Liver (tissue), 3 donors: ENCODE measurements around the gene SPECC1.

Experiments used
- GABPA ChIP-seq, 2 donors: IDR thresholded peaks in 1 of 2; conservative IDR thresholded peaks in 1 of 2; 2 replicates each; pipeline ENCODE4 v1.6.1; 2016; ENCODE audit warnings: antibody characterized with exemption in 2 of 2, mild to moderate bottlenecking in 1 of 2, moderate library complexity in 1 of 2
- JUND ChIP-seq, 2 donors: IDR thresholded peaks; 2 replicates each; pipeline ENCODE4 v1.6.1; 2016; ENCODE audit warnings: antibody characterized with exemption in 2 of 2
- MAX ChIP-seq: IDR thresholded peaks from 2 replicates; pipeline ENCODE4 v1.6.1; 2016; ENCODE audit warnings: antibody characterized with exemption
- REST ChIP-seq: IDR thresholded peaks from 2 replicates; pipeline ENCODE4 v1.6.1; 2016; ENCODE audit warnings: antibody characterized with exemption, mild to moderate bottlenecking
- SP1 ChIP-seq: IDR thresholded peaks from 2 replicates; pipeline ENCODE4 v1.6.1; 2018; ENCODE audit warnings: antibody characterized with exemption, mild to moderate bottlenecking
- YY1 ChIP-seq: IDR thresholded peaks from 2 replicates; pipeline ENCODE4 v1.6.1; 2016; ENCODE audit warnings: antibody characterized with exemption, mild to moderate bottlenecking
- TF ChIP-seq, protein P1 (sequence below): fragments of 150-350 bp; IDR thresholded peaks from 2 replicates; pipeline ENCODE4 v1.5.1; 2017; ENCODE audit warnings: improper control_type of control experiment, low read depth, low read length; ENCODE audit not compliant: missing input control
- donor health status: healthy.
- donor health status: healthy.

DNA sequence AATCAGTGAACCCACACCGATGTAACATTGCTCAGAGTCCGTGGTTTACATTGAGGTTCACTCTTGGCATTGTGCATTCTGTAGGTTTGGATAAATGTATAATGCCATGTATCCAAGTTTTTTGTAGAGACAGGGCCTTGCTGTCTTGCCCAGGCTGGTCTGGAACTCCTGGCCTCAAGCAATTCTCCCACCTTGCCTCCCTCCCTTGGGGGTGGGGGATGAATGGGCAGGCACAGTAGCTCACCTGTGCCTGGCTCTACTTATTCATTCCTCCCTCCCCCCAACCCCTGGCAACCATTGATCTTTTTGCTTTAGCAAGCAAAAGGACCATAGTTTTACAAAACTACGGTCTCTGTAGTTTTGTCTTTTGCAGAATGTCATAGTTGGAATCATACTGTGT, 181.4 kb downstream of the SPECC1 start:
- no peak for TF ChIP-seq JUND (IDR thresholded peaks at IDR 0.05)
- TF ChIP-seq, protein P1, sequence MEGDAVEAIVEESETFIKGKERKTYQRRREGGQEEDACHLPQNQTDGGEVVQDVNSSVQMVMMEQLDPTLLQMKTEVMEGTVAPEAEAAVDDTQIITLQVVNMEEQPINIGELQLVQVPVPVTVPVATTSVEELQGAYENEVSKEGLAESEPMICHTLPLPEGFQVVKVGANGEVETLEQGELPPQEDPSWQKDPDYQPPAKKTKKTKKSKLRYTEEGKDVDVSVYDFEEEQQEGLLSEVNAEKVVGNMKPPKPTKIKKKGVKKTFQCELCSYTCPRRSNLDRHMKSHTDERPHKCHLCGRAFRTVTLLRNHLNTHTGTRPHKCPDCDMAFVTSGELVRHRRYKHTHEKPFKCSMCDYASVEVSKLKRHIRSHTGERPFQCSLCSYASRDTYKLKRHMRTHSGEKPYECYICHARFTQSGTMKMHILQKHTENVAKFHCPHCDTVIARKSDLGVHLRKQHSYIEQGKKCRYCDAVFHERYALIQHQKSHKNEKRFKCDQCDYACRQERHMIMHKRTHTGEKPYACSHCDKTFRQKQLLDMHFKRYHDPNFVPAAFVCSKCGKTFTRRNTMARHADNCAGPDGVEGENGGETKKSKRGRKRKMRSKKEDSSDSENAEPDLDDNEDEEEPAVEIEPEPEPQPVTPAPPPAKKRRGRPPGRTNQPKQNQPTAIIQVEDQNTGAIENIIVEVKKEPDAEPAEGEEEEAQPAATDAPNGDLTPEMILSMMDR = no peak
- no peak for TF ChIP-seq SP1
- no peak for TF ChIP-seq MAX
- no peak for TF ChIP-seq YY1
- TF ChIP-seq GABPA (IDR thresholded peaks at IDR 0.05 in 1 of 2, conservative IDR thresholded peaks at IDR 0.05 in 1 of 2) = no peak
- TF ChIP-seq REST = no peak
